Stimulated activated CD4-positive, alpha-beta T cell treated with anti-CD3 and anti-CD28 coated beads, Interleukin-12 subunit alpha, Interleukin-12 subunit beta, amount 100 ng/mL, for 24 hours (primary cell): Measurements from ENCODE around the gene CARD10.
A peak's percentile ranks its signal among the peaks of the same experiment; 100 is the strongest.

Experiments used
- DNase-seq, 2 experiments: peaks; one replicate each; pipeline ENCODE4 v3.0.0-alpha.2; 2020; ENCODE audit warnings: low read depth in 2 of 2

CARD10 gene

DNA sequence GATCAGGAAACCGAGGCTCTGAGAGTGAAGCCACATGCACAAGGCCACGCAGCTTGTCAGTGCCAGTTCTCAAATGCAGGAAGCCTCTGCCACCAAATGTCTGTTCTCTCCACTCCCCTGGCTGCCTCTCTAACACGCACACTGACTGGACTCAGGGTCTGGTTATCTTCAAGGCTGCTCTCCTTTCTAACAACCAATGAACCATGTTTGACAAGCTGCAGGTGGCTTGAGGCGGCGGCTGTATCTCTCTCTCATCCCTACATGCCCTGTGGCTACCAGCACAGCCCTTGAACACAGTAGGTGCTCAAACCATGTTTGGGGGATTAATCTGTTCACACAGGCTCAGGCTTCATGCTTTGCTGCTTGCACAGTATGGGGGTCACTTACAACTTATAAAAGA, 56.8 kb downstream of the CARD10 start:
- no peak for DNase-seq

DNA sequence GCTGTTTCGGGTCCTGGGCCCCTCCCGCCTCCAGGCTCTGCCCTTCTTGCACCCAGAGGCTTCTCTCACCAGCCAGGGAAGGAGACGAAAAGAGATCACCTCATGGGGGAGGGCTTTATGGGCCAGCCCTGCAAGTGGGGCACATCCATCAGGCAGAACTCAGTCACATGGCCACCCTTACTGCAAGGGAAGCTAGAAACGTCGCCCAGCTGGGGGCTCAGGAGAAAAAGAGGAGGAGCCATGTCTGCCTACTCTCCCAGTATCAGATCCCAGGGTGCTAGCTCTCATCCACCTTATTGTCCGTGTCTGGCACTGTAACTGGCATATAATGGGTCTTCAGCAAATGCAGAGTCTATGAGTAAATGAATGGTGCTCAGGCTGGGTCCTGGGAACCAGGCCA, 57.3 kb downstream of the CARD10 start:
- DNase-seq: no peak

DNA sequence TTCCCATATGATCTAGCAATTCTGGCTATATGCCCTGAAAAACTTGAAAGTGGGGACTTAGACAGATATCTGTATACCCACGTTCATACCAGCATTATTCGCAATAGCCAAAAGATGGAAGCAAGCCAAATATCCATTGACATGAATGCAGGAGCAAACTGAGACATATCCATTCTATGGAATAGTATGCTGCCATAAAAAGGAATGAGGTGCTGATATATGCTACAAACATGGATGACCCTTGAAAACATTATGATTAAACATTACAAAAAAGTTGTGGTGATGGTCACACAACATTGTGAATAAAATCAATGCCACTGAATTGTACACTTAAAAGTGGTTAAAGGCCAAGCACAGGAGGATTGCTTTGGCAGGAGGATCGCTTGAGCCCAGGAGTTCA, 58.5 kb downstream of the CARD10 start:
- no peak for DNase-seq

DNA sequence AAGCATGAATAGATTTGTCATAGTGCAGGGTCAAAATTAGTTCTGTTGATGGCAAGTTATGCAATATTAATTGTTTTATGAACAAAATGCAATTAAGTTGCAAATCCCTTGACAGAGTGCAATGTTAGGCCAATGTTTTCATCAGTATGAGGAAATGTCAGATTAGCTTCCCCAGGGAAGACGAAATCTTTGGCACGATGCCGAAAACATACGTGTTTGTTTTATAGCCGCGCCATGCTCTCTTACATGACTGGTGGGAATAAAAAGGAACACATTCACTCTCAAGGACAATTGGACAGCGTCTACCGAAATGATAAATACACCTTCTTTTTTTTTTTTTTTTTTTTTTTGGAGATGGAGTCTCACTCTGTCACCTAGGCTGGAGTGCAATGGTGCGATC, 60.0 kb downstream of the CARD10 start:
- DNase-seq: no peak

DNA sequence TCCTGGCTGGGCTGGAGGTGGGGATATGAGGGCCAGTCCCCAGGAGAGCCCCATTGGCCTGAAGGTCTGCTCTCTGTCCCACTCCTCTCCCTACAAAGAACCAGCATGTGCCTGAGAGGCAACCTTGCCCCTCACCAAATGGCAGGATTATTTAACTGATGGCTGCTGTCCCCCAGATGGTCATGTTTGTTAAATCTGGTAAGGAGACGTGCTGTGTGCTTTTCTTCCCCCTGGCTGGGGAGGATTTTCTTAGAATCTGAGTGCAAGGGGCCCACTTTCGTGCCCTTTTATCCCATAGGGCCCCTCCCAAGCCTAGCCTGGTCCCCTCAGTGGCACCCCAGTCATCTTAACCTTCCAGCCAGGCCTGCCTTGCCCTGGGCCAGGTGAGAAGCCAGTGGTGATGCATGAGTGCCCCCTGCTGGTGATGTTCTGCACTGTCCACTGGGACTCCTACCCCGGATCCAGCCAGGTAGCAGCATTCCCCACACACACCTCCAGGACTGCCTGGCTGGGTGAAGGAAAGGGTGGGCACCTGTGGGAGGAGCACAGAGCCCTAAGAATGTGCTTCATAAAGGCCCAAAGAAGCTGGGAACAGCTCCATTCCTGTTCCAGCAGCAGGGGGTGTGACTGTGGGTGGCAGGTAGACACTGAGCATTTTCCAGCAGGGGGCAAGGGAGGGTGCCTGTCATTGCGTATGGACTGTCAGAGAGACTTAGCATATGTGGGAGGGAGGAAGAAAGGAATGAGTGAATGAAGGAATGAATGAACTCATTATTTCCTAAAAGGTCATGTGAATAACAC, 61.9 kb downstream of the CARD10 start:
- peak; percentile 62 to 88 for DNase-seq

DNA sequence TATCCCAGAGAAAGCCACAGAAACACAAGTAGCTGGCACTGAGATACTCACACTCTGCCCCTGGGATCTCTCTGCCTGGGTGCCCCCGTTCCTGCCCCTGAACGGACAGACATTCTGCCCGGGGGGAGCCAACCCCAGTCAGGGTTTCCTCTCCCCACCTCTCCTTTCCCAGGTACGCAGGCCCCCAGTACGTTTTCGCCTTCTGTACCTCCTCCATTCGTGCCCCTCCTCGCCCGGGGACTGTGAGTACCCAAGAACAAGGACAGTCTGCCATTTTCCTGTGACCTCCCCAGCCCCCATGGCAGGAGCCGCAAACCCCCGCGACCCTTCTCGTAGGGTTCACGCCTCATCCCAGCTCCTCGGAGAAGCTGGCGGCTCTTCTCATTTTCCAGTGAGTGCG, 62.9 kb downstream of the CARD10 start:
- no peak for DNase-seq

DNA sequence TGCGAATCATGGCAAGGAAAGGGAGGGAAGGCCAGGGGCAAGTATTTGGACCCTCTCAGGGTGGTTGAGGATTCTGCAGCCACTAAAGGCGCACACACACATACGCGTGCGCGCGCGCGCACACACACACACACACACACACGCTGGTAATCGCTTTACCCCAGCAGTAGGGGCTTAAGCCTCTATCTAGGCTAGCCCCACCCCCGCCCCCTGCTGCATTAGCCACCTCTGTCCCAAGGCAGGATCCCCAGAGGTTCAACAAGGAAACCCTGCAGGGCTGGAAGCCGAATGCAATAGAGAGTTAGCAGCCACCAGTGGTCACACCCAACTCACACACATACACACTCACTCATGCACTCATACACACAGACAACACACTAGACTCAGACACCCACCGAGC, 63.3 kb downstream of the CARD10 start:
- DNase-seq: no peak

DNA sequence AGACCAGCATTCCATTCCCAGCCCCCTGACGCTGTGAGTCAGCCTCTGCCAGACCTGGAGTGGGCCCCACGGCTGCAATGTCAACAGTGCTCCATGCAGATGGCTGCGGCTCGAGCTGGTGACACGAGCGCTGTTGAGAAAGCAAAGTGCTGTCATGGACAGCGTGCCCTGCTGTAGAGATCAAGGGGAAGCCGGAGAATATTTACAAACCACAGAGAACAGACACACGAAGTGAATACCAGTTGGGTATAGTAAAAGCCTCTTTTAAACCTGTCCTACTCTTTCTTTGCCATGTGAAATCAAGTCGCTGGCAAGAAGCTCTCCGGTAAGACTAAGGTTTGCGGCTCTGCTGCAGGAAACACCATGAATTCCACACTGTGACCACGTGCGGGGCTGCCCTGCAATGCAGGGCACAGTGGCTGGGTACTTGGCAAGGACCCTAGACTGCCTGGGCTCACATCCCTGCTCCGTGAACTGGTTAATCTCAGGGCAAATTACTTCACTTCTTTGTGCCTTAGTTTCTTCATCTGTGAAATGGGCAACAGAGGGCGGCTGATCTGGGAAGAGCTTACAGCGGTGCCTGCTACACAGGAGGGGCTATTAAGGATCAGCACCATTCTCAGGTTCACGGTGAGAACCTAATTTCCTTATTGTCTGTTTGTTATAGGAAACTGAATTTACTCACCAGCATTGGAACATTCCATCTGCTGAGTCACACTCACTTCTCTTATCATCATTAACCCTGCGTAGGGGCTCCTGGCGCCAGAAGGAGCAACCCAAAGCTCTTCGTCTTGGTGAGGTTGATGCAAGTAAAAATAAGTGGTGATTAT, 64.1 kb downstream of the CARD10 start:
- no peak for DNase-seq

DNA sequence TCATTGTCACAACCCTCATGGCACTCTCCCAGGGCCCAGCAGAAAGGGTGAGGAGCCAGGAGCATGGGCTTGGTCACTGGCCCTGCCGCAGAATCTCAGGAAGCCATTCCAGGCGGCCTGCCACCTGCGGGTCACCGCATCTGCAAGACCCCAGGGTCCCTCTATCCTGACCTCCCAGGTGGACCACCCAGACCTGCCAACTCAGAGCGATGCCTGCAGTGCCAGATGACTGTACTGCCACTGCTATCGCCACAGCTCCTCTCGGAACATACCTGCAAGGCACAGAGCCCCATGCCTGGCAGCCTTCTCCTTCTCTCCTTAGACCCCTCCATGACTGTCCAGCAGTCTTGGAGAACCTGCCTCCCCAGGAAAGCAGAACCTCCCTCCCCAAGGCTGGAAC, 65.5 kb downstream of the CARD10 start:
- DNase-seq: no peak

DNA sequence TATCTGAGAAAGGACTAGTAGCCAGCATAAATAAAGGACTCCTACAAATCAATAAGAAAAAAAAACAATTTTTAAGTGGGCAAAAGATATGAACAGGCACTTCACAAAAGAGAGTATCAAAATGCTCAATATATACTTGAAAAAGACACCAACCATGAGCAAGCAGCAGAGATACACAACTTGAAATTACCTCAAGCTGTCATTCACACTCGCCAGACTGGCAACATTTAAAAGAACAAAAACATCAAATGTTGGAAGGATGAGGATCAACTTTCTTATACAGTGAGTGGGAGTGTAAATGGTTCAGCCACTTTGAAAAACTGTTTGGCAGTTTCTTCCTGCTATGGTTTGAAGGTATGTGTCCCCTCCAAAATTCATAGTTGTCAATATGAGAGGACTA, 68.0 kb downstream of the CARD10 start:
- DNase-seq: no peak

DNA sequence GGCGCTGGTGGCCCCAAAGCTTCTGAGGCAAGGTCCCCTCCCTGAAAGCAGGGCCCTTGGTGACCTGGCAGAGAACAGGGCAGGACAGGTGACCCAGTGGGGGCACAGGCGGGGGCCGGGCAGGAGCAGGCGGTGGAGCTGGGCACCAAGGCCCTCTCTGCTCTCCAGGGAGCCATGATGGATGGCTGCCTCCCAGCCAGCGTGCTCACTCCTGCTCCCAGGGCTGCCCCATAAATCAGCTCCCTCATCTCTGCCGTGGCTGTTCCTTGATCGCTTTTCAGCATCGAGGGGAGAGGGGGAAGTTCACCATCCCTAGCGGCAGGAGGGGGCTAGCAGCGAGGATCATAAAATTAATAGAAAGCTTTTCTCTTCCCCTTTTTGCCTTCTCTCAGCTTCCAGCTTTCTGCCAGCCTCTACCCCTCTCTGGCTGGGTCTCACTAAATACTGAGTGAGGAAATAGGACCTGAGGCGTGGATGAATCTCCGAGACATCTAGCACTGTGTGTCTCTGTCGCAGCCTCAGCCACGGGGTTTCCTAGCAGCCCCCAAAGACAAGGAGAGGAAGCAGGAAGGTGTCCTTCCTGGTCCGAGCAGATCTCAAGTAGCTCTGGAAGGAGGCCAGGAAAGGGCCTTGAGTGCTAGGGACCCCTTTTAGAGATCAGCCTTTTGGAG, 69.7 kb downstream of the CARD10 start:
- DNase-seq: no peak

DNA sequence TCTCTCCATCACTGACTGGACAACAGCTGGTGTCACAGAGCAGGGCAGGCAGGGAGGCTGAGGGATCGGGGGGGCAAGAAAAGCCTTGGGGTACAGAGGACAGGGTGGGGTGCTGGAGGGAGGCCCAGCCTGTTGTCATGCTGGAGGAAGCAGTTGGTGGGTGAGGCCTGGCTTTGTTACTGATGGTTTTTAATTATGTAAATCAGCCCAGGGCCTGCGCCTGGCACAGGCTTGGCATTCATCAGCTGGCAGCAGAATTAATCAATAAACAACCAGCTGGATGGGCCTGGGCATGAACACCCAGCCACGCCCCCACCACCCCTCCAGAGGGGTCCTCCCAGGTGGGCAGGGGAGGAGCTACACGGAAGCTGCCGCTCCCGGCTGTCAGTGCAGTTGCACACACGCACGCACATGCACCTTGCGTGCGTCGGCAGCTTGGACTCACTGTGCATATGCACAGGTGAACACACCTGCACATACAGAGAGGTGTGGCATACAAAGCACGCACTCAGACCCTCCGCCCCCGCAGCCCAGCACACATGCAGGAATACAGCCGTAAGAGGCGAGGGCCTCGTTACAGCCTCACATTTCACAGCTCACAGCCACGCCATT, 70.6 kb downstream of the CARD10 start:
- DNase-seq: no peak

DNA sequence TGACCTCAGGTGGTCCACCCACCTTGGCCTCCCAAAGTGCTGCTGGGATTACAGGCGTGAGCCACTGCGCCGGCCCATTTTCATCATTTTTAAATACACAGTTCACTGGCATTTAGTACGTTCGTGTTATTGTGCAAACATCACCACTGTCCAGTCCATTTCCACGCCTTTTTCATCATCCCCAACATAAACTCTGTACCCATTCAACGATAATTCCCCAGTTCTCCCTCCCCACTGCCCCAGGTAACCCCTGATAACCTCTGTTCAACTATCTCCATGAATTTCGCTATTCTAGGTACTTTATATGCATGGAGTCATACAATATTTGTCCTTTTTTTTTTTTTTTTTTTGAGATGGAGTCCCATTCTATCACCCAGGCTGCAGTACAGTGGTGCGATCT, 73.7 kb downstream of the CARD10 start:
- no peak for DNase-seq

DNA sequence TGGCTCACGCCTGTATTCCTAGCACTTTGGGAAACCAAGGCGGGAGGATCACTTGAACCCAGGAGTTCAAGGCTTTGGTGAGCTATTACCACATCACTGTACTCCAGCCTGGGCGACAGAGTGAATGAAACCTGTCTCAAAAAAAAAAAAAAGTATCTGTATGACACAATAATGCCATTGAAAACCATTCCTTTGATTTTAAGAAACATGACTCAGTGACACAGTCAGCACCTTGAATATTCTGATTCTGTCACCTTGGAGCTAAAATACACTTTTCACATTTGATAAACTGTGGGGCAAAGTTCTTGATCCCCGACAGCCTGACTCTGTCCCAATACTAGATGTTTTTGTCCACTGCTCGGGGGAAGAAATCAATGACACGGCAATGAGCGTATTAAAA, 75.2 kb downstream of the CARD10 start:
- DNase-seq: no peak

DNA sequence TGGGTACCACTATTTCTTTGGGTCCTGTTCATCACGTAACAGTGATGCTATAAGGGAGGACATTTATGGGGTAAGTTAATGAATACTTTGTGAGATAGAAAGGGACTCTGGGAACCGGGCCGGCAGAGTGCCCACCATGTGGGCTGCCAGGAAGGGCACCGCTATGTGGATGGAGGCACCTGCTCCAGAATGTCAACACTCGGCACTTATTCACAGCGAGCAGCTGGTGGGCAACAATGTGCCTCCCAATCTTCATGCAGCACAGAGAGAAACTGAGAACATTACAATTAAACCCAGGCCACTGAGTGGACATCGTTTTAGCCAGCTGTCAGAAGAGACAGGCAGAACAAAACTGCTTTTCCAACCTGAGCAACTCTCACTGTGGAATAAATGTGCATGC, 76.1 kb downstream of the CARD10 start:
- no peak for DNase-seq

DNA sequence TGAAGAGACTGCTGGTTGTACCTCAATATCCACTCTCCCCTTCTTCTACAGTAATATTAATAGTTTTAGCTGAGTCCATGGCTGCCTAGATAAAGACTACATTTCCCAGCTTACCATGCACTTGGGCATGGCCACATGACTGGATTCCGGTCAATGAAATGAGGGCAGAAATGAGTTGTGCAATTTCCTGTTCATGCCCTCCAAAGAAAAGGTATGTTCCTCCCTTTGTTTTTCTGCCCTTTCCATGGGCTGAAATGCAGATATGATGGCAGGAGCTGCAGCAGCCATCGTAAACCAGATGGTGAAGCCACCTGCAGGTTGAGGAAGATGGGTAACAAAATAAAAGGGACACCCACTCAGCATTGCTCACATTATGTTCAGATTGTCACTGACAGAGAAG, 76.7 kb downstream of the CARD10 start:
- no peak for DNase-seq

DNA sequence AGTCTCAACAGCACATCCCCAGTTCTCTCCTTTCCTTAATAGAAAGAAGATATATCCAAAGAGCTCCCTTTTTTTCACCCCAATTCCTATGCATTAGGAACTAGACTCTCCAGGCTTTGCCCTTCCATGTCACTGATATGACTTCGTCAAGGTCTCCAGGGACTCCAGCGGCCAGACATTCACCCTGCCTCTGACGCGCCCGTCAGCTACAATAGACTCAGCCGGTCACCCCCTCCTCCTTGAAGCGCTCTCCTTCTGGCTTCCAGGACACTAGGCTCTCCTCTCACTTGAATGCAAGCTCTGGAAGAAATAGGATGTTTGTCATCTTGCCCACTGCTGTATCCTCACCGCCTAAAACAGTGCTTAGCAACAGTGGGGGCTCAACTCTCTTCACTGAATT, 77.1 kb downstream of the CARD10 start:
- DNase-seq: no peak

DNA sequence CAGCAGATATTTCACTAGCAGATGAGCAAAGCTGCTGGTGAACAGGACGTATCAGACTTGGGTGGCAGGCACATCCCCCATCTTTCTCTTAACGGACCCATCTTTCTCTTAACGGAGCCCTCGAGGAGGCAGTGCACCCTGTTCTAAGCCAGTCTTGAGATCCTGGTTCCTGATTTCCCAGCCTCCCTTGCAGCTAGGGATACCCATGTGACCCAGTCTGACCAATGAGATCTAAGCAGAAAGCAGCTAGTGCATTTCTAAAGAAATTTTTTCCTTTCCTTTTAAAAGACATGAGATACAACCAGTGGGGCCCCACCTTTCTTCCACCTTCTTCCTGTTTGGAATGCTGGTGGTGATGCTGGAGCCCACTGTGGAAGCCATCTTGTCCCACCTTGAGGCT, 78.3 kb downstream of the CARD10 start:
- no peak for DNase-seq
